Spleen (tissue), 7 donors: Measurements from ENCODE around the gene PTPRT.

Source experiments
- POLR2A ChIP-seq, 3 donors: fragments of 450-650 bp; IDR thresholded peaks; one replicate each; pipeline ENCODE4 v1.5.1; 2017; ENCODE audit warnings: antibody characterized with exemption in 3 of 3, mild to moderate bottlenecking in 1 of 3
- POLR2AphosphoS5 ChIP-seq, 3 donors: sonication (generic); formaldehyde crosslinking; IDR thresholded peaks; one replicate each; pipeline ENCODE4 v1.5.1; 2017; ENCODE audit warnings: antibody characterized with exemption in 3 of 3
- TF ChIP-seq, protein P1 (sequence below), 11 experiments: fragments of 200-600 bp in 7 of 11; fragments of 450-650 bp in 4 of 11; sonication (generic) in 4 of 11; IDR thresholded peaks in 8 of 11; conservative IDR thresholded peaks in 3 of 11; 1 replicate in 7 of 11; 2 replicates in 4 of 11; pipeline versions ENCODE4 v1.4.0 to v1.8.0; 2016 to 2021; ENCODE audit warnings: antibody characterized with exemption in 11 of 11, inconsistent platforms in 4 of 11, mild to moderate bottlenecking in 1 of 11
- donor health status: DM: no; HTN: no; CAD: no; lungs with moderate emphysema.
- donor health status: DM: no; HTN: no; CAD: no.
- donor health status: DM: no; HTN: no; CAD: no.

DNA sequence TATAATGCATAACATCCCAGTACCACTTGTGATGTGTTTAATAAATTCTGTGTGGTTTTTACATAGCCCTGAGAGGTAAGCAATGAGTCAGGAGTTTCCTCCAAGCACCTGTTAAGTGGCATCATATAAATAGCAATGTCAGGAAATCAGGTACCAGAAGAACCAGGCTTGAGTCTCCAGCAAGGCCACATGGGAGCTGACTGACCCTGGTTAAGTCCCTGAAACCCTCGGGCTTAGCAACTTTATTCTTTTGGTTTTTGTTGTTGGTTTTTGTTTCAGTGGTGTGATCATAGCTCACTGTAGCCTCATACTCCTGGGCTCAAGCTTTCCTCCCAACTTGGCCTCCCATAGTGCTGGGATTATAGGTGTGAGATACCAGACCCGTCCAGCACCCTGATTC, 70.0 kb downstream of the PTPRT start:
- TF ChIP-seq, protein P1, sequence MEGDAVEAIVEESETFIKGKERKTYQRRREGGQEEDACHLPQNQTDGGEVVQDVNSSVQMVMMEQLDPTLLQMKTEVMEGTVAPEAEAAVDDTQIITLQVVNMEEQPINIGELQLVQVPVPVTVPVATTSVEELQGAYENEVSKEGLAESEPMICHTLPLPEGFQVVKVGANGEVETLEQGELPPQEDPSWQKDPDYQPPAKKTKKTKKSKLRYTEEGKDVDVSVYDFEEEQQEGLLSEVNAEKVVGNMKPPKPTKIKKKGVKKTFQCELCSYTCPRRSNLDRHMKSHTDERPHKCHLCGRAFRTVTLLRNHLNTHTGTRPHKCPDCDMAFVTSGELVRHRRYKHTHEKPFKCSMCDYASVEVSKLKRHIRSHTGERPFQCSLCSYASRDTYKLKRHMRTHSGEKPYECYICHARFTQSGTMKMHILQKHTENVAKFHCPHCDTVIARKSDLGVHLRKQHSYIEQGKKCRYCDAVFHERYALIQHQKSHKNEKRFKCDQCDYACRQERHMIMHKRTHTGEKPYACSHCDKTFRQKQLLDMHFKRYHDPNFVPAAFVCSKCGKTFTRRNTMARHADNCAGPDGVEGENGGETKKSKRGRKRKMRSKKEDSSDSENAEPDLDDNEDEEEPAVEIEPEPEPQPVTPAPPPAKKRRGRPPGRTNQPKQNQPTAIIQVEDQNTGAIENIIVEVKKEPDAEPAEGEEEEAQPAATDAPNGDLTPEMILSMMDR (IDR thresholded peaks at IDR 0.05 in 8 of 11, conservative IDR thresholded peaks at IDR 0.05 in 3 of 11), result no peak
- no peak for TF ChIP-seq POLR2AphosphoS5 (IDR thresholded peaks at IDR 0.05)
- no peak for TF ChIP-seq POLR2A (IDR thresholded peaks at IDR 0.05)
